Amniotic epithelial cell (primary cell): ENCODE measurements around the gene CRB1.
A peak's percentile ranks its signal among the peaks of the same experiment; 100 is the strongest.

Experiments used
- DNase-seq: peaks from one replicate; pipeline ENCODE4 v3.0.0-alpha.2; 2010; ENCODE audit warnings: low read depth

Gene CRB1

DNA sequence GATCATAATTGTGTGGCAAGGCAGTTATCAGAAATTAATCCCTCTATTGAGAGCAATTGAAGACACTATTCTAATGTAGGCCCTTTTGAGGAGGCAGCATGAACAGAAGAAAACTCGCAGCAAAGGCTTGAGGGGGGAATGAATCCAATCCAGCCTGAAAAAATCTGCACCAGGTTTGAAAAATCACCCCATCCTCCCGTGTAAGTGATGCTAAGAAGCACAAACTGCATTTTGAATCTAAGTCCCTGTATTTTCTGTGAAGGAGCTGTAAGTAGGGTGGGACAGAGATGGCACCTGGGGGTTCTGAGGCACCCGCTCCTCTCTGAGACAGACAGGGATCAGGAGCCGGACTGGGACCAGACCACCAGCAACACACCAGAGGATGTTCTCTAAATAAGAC, at the start of gene CRB1:
Gene CRB1 (plus strand): TSS at position 241 of the 400 bp plus-strand sequence. CDS start 161 bp downstream, outside the sequence.
- no peak for DNase-seq

DNA sequence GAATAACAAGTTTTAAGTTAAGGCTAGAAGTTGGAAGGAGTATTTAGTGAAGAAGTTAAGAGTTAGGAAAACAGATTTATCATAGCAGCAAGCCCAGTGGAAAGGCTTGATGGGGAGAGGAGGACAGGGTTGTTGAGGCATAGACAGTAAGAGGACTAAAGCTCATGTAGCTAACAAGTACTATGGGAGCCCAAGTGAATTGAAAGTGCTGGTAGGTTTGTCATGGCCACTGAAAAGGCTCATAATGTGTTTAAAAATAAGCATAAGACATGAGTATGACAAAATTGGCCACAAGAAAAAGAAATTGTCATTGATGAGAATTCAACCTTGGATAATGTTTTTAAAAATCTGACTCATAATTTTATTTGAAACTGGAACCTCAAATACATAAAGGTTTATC, 49.2 kb upstream of the CRB1 start:
- DNase-seq, result no peak

DNA sequence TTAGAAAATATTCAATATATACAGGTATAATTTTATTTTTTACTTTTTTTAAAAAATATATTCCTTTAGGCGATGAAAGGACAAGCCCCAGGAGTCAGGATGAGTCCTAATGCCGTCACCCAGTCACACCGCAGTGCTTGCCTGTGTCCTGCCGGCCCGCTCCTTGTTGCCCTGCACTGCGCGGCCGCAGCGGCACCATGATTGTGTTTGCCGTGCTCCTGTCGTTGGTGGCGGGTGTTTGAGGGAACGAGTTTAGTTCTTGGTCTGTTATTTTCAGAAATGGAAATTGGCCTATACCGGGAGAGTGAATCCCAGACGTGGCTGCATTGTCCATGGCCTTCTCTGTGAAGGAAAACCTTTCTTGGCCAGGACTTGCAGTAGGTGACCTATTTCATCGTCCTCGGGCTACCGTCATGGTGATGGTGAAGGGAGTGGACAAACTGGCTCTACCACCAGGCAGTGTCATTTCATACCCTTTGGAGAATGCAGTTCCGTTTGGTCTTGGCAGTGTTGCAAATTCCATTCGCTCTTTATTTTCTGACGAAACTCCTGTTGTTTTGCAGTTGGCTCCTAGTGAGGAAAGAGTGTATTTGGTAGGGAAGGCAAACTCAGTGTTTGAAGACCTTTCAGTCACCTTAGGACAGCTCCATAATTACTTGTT, 45.9 kb upstream of the CRB1 start:
- no peak for DNase-seq

DNA sequence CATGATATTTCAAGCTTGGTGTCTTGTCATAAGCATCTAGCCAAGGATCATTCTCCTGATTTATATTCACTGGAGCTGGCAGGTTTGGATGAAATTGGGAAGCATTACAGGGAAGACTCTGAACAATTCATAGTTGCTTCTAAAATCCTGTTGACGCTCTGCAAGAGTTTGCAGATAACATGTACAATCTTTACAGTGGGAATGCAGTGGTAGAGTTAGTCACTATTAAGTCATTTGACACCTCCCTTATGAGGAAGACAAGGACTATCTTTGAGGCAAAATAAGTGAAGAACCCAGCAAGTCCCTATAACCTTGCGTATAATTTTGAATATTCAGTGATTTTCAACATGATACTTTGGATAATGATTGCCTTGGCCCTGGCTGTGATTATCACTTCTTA, 45.3 kb upstream of the CRB1 start:
- no peak for DNase-seq

DNA sequence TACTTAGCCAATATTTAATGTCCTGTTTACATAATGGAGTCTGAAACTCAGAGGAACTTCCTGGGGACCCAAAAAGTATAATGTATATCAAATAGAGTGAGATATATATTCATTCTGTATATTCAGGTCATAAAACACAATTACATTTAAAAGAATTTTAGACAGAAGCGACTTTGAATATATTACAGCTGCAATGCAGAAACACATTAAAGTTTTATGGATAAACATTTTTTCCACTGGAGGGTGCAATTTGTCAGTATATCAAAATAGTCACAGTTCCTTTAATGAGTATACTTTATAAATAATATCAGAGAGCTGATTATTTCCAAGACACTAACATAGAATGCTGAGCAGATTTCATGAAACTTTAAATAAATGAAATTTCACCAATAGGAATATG, 43.9 kb upstream of the CRB1 start:
- DNase-seq, result no peak

DNA sequence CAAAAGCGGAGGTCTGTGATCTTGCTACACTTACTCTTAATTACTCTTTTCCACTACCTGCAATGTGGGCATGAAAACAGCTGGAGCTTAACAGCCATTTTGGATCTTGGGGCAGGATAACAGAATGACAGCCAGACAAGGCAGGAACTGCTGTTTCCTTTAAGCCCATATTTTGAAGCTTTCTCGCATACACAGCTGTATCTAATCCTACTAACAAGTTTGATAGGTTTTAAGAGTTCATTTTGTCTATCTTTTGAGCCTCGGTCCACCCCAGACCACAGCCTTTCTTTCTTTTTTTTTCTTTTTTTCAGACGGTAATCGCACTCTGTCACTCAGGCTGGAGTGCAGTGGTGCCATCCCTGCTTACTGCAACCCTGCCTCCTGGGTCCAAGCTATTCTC, 42.4 kb upstream of the CRB1 start:
- DNase-seq, result no peak

DNA sequence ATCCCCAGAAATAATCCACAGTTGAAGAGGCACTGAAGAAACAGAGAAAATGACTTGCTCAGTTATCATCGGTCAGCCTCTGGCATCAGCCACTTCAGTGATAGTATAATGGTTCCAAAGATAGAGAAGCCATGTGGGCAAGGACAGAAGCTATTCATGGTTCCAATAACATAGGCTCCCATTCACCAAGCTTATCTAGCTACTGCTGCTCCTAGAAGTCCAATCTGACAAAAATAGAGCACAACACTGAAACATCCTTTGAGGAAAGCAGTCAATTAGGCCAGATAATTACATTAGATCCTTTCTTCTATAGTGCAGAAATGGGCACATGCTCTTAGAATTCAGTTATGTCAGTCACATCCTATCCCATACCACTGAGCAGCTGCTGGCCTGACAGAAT, 33.5 kb upstream of the CRB1 start:
- no peak for DNase-seq

DNA sequence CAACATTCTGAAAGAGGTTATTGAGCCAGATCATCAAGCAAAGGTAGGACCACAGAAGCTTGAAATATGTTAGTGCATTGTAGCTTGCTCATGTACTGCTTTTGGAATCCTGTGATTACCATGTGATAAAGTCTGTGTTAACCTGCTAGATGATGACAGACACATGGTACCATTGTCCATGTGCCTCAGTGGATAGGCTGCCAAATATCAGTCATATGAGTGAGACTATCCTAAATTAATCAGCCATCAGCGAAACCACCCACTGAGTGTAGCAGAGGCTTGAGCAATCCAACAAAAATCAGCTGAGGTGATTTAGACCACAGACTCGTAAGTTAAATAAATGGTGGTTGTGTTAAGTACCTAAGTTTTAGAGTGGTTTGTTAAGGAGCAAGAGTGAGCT, 32.7 kb upstream of the CRB1 start:
- DNase-seq, result no peak

DNA sequence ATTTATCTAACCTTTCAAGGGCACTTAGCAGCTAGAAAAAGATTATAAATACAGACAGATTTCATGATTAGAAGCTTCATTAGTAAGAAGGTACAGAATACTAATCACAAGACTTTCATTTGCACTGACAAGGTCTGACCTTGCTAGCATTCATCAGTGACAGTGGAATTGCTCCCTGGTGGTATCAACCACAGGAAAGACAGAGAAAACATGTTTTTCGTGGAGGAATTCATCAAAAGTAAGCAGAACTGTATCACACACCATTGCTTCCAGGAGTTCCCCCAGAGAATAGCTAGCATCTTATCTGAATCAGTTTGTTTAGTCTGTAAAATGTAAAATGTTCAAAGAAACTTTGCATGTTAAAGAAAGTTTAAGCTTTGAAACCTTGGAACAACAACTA, 20.6 kb upstream of the CRB1 start:
- DNase-seq, result no peak

DNA sequence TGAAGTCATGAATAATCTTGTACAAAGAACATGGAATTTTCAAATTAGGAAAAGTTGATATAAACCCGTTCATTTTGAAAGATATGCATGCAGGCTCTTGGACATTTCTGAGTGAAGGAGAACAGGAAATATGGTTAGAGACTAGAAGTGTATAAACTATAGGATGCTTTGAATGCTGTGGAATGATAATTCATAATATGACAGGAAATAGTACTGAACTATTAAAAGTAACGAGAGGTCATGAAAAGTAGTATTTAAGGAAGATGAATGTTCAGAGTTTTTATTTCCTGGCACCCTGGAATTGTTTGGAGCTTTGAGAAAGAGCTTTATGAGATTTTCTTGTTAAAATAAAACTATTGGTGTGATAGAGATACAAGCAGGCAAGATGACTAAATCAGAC, 18.7 kb upstream of the CRB1 start:
- DNase-seq, result no peak

DNA sequence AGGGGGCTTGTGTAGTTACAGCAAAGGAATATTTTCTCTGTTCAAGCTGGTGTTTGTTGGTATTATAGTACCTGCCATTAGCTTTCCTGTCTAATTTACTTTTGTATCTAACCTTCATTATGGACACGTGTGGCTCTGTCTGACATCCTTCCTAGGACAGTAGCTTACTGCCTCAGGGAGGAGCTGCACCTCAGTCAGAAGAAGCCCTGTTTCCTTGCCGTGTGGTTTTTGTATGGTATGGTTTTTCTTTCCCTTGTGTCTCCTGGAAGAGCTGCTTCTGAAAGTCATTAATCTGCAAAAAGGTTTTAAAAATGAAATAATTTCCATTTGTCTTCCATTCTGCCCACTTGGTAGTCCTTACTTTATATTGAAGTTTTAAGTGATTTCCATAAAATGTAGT, 17.4 kb upstream of the CRB1 start:
- DNase-seq, result no peak

DNA sequence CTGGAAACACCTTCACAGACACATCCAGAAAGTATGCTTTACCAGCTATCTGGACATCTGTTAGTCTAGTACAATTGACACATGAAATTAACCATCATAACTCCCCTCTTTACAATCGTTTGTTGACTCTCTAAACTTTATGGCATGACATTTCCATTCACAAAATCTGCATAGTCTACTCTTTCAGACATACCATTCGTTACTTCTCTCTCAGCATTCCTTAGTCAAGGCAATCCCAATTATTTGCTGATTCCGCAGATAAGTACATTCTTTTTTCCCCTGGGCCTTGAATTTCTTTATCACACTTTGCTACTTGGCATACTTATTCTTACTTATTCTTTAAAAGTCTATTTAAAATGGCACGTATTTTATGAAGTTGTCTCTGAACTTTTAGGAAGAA, 15.1 kb upstream of the CRB1 start:
- no peak for DNase-seq

DNA sequence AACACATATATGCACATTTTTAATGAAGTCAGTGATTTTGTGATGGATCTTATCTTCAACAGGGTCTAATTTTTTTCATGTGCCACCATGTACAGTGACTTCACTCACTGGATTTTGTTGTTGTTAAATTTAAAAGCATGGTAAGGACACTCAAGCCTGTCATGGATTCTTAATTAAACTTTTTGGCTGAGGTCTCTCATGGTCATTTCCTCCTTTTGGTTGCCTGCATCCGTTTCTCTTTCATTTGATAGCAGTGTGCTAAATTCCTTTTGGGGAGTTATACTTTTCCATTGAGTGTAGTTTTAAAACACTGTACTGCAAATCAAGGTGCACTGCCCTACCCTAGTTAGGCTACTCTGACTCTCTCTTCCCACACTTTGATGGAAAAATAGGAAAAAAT, 13.2 kb upstream of the CRB1 start:
- no peak for DNase-seq

DNA sequence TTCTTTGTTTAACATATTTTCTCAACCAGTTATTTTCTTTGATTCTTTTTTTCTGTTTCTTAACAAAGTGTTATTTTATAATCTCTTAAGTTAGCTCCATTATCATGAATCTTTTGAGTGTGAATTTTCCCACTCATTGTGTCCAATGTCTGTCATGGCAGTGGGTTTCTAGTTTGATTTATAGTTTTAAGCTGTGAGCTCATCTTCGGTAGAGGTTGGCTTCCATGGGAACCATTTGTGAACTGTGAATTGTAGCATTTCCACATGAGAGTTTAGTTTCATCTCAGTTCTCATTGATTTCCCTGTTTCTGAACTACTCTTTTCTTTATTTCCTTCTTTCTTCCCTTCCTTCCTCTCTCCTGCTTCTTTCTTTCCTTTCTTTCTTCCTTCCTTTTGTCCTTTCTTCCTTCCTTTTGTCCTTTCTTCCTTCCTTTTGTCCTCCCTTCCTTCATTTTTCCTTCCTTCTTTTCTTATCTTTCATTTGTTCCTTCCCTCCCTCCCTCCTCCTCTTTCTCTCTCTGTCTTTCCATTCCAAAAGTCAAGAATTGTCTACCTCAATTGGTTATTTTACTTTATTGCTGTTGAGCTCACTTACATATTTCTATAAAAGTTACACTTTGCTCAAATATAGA, 3.0 kb upstream of the CRB1 start:
- DNase-seq, result no peak

DNA sequence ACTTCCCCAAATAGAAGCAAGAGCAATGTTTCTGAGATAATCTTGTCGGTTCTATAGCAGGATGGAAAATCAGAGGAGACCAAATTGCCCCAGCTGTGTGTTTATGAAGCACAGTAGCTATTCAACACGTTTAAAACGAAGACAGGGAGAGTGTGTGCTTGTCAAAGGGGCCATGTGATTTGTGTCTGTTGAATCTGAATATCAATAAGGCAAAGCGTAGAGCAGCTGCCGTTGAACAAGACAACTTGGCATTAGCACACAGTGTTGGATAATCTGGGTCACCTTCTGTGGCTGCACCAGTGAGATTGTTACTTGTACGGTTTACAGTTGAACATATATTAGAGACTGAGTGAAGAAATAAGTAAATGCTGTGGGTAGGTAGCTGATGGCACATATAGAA, 1.0 kb downstream of the CRB1 start:
- DNase-seq, result no peak

DNA sequence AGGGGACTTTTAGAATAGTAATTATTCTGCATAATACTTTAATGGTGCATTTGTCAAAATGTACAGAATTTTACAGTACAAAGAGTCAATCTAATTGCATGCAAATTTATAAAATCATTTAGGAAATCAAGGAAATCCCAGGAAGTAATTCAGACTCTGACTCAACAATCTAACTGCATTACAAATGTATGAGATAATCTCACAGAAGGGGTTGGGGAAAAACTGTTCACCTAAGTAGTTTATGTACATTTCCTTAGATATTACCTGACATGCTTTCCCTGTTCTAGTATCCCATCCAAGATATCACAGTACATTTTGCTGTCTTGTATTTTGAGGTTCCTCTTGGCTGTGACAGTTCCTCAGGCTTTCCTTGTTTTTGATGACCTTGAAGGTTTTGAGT, 4.7 kb downstream of the CRB1 start:
- DNase-seq, result no peak

DNA sequence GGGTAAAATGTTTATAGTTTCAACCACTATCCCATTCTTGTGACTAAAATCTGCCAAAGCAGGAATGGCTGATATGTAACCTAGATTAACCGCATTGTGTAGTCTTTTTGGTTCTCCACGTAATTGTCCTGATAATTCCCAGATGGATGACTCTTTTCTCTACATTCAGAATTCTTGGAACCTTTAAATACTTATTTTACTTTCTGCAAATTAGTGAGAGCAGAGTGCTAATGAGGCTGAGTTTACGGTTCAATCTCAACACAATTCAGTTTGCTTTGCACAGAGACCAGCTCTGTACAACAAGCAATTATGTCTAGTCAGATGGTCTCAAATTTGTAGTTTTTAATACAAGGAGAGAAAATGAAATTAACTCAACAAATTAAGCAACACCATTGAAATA, 9.1 kb downstream of the CRB1 start:
- DNase-seq, result no peak

DNA sequence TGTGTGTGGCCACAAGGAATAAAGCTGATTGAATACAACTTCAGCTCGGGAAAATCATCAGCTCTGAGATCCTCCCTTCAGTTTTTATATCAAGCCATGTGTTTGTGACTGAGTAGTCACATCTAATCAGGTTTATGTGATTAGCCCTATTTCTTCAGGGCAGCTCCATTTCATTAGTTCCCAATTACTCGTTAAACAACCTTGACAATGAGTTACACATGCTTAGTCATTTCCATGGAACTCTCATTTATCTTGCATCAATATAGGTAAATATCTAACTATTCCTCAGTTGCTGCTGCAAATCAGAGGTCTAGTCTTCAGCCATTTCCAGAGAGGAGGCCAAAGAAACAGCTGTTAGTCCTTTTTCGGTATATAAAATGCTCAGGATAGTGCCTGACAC, 16.3 kb downstream of the CRB1 start:
- DNase-seq, result no peak

DNA sequence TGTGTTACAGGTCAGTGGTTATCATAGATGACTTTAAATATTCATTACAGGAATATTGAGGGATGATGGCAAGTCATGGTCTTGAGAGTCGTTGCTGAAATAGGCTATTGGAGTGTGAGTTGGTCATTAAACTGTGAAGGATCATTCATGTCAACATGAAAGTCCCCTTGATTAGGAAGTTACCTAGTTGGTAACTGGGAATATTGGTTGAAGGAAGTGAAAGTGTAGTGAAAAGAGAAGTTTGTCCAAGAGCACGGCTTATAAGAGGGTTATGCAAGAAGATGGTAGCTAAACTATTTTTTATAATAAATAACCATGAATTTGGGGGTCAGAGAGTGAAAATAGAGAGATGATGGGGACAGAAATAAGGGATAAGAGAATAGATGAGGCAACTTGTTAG, 16.9 kb downstream of the CRB1 start:
- no peak for DNase-seq

DNA sequence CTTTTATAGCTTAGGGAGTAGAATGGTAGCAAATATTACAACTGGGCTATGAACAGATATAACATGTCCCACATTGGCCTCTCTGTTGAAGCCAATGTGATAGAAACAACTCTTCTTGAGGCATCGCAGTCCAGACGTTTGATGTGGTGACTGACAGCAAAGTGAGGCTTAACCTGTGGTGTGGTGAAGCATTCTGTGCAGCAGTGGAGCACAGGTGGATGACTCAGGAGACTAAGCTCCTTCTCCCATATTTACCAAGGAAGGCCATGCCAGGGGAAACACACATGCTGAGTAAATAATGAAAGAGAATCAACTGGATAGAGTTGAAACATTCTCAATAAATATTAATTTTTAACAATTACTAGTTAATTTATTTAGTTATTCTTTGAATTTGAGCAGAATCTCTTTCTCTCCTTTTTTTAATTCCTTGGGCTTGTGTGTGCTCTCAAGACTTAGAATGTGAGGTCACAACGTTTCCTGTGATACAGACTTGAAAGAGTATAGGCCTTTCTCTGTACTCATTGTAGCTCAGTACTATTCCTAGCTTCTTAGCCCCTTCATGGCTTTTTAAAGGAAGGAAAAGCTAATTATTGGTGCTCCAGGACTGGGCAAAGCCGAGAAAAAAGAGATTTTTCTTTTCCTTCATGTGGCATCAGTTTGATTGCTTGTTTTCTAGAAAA, 17.6 kb downstream of the CRB1 start:
- DNase-seq, result no peak

DNA sequence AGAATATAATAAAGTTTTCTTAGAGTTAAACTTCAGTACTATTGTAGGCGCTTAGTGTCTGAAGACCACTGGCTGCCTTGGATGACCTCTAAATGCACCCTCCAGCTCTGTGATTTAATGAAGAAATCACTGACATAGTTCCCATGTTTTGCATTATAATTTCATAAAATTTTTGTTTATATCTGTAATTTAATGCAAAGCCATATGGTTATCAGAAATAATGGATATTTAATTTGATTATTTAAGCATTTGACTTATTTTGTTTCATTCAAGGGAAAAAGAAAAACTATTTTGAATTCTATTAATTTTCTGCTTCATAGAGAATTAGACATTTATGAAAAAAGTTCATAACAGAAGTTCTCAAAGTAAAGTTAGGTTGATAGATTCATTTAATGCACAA, 18.6 kb downstream of the CRB1 start:
- no peak for DNase-seq

DNA sequence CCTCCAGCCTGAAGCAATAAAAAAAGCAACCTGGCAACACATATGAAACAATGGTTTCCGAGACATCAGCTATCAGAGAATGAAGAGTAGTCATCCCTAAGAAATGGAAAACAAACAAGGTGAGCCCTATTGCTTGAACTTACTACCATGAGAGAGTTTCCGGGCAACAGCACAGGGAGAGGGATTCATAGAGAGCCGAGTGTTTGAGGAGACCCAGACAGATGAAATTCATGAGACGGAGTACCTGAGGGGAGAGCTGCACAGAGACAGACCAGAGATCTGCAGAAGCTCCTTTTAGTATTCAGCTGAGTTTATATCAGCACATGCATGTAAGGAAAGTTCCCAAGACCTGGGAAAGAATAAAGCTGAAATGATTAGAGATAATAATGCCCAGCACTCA, 19.8 kb downstream of the CRB1 start:
- DNase-seq, result no peak

DNA sequence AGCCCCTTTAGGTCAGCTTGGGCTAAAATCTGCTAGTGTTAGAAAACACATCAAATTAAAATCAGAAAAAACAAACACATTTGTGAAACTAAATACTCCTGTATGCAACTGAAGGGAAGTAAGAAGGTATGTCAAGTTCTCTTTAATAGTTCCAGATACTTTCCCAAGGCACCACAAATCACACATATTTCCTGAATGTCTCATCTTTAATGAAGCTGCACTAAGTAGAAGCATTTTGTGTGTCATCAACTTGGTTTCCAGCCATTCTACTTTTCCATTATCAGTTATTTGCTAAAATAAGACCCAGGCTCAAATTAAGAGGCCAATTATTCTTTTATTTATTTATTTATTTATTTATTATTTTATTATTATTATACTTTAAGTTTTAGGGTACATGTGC, 34.7 kb downstream of the CRB1 start:
- DNase-seq, result peak; percentile 49

DNA sequence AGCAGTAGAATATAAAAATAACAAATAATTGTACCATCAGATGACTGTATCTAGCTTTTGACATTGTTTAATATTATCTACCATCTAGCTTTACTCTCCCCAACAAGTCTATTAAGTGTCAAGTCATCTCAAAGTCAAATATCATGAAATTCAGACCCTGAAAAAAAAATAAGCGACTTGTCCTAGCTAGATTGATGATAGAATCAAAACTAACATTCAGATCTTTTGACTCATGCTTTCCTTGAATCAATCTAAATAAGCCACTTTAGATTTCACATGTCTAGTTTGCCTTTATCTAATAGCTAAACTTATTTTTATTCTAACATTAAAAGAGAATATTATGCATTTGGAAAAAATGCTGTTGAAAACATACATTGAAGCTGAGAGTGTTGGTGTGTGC, 35.4 kb downstream of the CRB1 start:
- no peak for DNase-seq
